HG02763 (cell line): ENCODE data around the gene MTMR12.
A peak's percentile ranks its signal among the peaks of the same experiment; 100 is the strongest.

Experiments
- ATAC-seq: cut with Tn5 transposase; IDR thresholded peaks from one replicate; pipeline ENCODE4 v1.9.1; 2021; ENCODE audit warnings: mild to moderate bottlenecking, moderate library complexity; ENCODE audit not compliant: unreplicated experiment

MTMR12 gene, protein sequence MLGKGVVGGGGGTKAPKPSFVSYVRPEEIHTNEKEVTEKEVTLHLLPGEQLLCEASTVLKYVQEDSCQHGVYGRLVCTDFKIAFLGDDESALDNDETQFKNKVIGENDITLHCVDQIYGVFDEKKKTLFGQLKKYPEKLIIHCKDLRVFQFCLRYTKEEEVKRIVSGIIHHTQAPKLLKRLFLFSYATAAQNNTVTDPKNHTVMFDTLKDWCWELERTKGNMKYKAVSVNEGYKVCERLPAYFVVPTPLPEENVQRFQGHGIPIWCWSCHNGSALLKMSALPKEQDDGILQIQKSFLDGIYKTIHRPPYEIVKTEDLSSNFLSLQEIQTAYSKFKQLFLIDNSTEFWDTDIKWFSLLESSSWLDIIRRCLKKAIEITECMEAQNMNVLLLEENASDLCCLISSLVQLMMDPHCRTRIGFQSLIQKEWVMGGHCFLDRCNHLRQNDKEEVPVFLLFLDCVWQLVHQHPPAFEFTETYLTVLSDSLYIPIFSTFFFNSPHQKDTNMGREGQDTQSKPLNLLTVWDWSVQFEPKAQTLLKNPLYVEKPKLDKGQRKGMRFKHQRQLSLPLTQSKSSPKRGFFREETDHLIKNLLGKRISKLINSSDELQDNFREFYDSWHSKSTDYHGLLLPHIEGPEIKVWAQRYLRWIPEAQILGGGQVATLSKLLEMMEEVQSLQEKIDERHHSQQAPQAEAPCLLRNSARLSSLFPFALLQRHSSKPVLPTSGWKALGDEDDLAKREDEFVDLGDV

GRCh38 chr5:32312595-32313332, at the start of gene MTMR12:
MTMR12 (minus strand) TSS chr5:32312939; CDS start chr5:32312838, 101 bp downstream.
- ATAC-seq, result peak; percentile 94

- no peak for ATAC-seq
These were observed 49.8 kb upstream of the MTMR12 start for GRCh38 chr5:32362527-32362926.

- no peak for ATAC-seq
These were observed 48.2 kb upstream of the MTMR12 start for GRCh38 chr5:32360906-32361305.

DNA sequence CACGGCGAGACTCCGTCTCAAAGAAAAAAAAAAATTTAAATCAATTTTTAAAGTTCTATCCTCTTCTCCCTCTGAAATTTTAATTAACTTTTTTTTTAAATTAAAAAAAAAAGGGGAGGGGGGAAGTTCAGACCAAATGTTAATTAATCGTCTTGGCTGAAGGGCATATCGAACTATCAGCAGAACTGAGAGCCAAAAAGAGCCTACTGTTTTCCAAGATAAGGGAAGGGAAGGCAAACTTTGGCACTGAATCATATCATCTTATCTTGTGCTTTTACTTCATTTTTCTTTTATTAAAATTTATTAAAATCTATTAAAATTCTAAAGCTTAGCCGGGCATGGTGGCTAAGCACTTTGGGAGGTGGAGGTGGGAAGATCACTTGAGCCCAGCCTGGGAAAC, 45.9 kb upstream of the MTMR12 start:
- no peak for ATAC-seq

GRCh38 chr5:32357658-32358057, 44.9 kb upstream of the MTMR12 start:
- no peak for ATAC-seq

- no peak for ATAC-seq
These were observed 42.9 kb upstream of the MTMR12 start for GRCh38 chr5:32355686-32356085.

- ATAC-seq, result no peak
These were observed 40.7 kb upstream of the MTMR12 start for GRCh38 chr5:32353420-32353819.

- ATAC-seq, result no peak
These were observed 39.9 kb upstream of the MTMR12 start for GRCh38 chr5:32352685-32353084.

GRCh38 chr5:32346869-32347268, 34.1 kb upstream of the MTMR12 start:
- no peak for ATAC-seq

DNA sequence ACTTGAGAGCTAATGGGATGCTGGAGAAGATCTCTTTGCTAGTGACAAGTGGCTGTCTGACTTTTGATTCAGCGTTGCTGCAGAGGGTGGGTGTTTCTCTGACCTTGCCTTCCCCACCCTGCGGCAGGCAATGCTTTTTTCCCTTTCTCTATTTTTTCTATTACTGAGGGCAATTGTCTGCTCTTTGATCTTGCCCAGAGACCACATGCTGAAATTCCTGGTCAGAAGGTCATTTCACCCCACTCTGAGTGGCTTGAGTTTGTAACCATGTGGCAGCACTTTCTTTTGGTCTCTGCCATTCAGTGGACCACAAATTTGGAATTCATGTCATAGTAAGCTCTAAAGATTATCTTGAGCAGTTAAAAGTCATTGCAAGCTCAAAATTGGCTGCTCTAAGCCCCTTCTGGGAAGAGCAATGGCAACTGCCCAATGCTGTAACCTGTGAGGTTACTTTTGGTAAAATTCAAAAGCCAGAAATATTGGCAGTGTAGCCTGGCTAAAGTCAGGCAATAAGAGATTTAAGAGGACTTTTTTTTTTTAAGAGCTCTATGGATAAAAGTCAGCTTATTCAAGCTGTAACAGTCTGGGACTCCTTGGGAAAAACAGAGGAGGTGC, 30.4 kb upstream of the MTMR12 start:
- no peak for ATAC-seq

DNA sequence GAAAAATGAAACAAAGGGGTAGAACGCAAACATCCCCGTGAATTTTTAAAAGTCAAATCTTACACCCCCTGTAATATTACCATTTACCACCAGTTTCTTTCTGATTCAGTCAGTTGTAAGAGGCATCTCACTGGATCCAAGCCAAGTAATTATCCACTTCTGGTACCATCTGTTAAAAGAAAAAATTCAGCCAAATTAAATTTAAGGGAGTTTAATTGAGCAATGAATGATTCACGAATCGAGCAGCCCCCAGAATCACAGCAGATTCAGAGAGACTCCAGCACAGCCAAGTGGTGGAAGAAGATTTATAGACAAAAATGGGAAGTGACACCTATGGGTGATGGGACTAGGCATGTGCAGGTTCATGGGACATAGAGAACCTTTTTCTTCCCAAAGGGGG, 29.9 kb upstream of the MTMR12 start:
- ATAC-seq, result no peak

DNA sequence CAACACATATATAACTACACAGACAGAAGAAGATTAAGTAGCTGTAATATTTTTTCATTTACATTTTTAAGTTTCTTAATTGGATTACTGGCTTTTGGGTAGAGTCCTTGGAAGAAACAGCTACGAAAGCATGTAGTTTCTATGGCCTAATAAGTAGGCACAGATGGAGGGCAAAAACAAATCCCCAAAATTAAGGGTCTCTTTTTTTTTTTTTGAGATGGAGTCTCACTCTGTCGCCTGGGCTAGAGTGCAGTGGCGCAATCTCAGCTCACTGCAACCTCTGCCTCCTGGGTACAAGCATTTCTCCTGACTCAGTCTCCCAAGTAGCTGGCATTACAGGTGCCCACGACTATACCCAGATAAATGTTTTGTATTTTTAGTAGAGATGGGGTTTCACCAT, 27.1 kb upstream of the MTMR12 start:
- no peak for ATAC-seq

GRCh38 chr5:32339198-32339597, 26.5 kb upstream of the MTMR12 start:
- ATAC-seq, result no peak

GRCh38 chr5:32332966-32333365, 20.2 kb upstream of the MTMR12 start:
- ATAC-seq, result no peak

GRCh38 chr5:32332361-32332760, 19.6 kb upstream of the MTMR12 start:
- ATAC-seq, result no peak

DNA sequence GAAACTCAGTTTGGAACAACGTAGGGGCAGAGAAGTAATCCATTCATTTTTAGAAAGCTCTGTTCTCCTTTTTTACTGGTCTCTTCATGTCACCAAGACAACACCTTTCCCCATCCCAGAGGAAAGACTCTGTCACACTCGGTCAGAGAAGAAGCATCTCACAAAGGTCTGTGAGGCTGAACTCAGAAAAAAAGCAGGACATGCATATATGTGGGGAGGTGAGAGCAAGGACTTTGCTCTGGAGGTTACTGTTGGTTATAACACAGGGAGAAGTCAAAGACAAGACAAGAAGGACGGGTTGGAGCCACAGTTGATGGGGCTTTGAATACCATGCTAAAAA, 19.2 kb upstream of the MTMR12 start:
- no peak for ATAC-seq

DNA sequence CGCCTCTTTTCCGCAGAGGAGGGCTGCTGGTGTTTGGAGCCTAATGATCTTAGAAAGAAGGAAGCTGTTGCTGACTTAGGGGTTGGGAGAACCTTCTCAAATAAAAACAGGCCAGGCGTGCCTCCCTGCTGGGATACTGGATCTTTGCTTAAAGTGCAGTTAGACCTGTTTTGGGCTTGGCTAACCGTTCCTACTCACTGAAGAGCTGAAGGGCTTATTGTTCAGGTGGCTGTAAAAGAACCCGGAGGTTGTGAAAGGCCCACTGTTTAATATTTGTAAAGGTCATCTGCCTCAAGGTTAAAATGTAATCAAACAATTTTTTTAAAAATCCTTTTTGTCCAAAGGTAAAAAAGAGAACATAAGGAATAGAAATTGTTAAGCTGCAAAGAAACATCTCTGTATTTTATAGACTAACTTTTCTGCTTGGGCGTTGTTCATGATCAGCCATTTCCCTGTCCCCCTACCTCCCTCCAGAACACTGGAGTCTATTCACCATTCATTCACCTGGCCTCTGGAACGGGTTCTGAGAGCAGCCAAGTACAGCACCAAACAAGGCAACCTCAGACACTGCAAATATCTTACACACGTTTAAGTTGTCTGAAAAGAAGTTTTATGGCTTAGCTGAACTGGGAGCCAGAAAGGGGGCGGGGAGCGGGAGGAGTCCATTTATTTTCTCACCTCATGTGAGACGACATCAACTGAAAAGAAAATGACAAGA, 18.6 kb upstream of the MTMR12 start:
- no peak for ATAC-seq

GRCh38 chr5:32330126-32330971, 17.6 kb upstream of the MTMR12 start:
- no peak for ATAC-seq

- ATAC-seq, result peak; percentile 65
These were observed 16.7 kb upstream of the MTMR12 start for GRCh38 chr5:32329395-32329834.
